PC-9 (cell line): Measurements from ENCODE around the gene LARGE1. TPM values are rescaled to one million over a fixed set of nuclear protein-coding genes. Genes with fewer than 3 reads are reported as not detected.

Source experiments
- BruUV-seq: library from RNA; stranded (reverse); fragments of 400-500 nt; replicated peaks from 2 replicates; lab custom pipeline; 2021; lab: Mats Ljungman, UMichigan
- CTCF ChIA-PET: fragments of 300-600 bp; sonication (Branson Sonifier 250); formaldehyde crosslinking; loops from one replicate; lab custom pipeline; 2022; ENCODE audit warnings: antibody characterized with exemption; lab: Charles Lee
- POLR2A ChIA-PET: fragments of 300-600 bp; sonication (Branson Sonifier 250); formaldehyde crosslinking; loops from one replicate; lab custom pipeline; 2022; ENCODE audit warnings: antibody characterized with exemption; ENCODE audit not compliant: unreplicated experiment; lab: Charles Lee
- DNase-seq, 2 experiments: peaks; one replicate each; pipeline versions ENCODE4 v3.0.0 to v3.0.0-alpha.2; 2015 to 2022; ENCODE audit warnings: mixed read lengths in 1 of 2
- H2AFZ ChIP-seq: fragments of 200-600 bp; sonication (generic); 2 replicates; pipeline ENCODE4 v1.8.1; 2017; ENCODE audit warnings: antibody characterized with exemption
- H3F3A ChIP-seq: fragments of 200-600 bp; sonication (generic); 2 replicates; pipeline ENCODE4 v1.8.1; 2017; ENCODE audit warnings: antibody characterized with exemption, mild to moderate bottlenecking, low read depth; ENCODE audit not compliant: insufficient read depth
- H3K27ac ChIP-seq: fragments of 200-600 bp; sonication (generic); 2 replicates; pipeline ENCODE4 v1.6.1; 2016; ENCODE audit warnings: mixed run types
- H3K27me3 ChIP-seq: fragments of 200-600 bp; sonication (generic); 2 replicates; pipeline ENCODE4 v1.6.1; 2016; ENCODE audit warnings: low read depth, mixed run types; ENCODE audit not compliant: insufficient read depth
- H3K36me3 ChIP-seq: fragments of 200-600 bp; sonication (generic); 2 replicates; pipeline ENCODE4 v1.6.1; 2016; ENCODE audit warnings: low read depth, mixed run types
- H3K4me1 ChIP-seq: fragments of 200-600 bp; sonication (generic); replicated peaks from 2 replicates; pipeline ENCODE4 v1.6.1; 2016; ENCODE audit warnings: mixed run types; ENCODE audit not compliant: insufficient read depth
- H3K4me2 ChIP-seq: fragments of 200-600 bp; sonication (generic); 2 replicates; pipeline ENCODE4 v1.6.1; 2017; ENCODE audit warnings: mixed run types
- H3K4me3 ChIP-seq: fragments of 200-600 bp; sonication (generic); 2 replicates; pipeline ENCODE4 v1.6.1; 2016; ENCODE audit warnings: mixed run types
- H3K79me2 ChIP-seq: fragments of 200-600 bp; sonication (generic); 2 replicates; pipeline ENCODE4 v1.6.1; 2017; ENCODE audit warnings: low read depth, mixed run types
- H3K9me2 ChIP-seq: fragments of 200-600 bp; sonication (generic); 2 replicates; pipeline ENCODE4 v1.8.1; 2017; ENCODE audit warnings: mild to moderate bottlenecking; ENCODE audit not compliant: insufficient read depth
- H3K9me3 ChIP-seq: fragments of 200-600 bp; sonication (generic); 2 replicates; pipeline ENCODE4 v1.8.1; 2016; ENCODE audit warnings: low read depth; ENCODE audit not compliant: insufficient read depth
- H4K20me1 ChIP-seq: fragments of 200-600 bp; sonication (generic); 2 replicates; pipeline ENCODE4 v1.8.1; 2017; ENCODE audit not compliant: insufficient read depth
- EZH2 ChIP-seq: fragments of 200-600 bp; sonication (generic); IDR thresholded peaks from 2 replicates; pipeline ENCODE4 v1.8.0; 2017; ENCODE audit warnings: antibody characterized with exemption, low read depth
- intact Hi-C: fragments of 100-400 bp; cut with micrococcal nuclease; formaldehyde crosslinking; loops from one replicate; pipeline ENCODE4 v1.10.0; 2022; ENCODE audit not compliant: unreplicated experiment
- total RNA-seq: library from RNA; stranded (reverse); gene quantifications from 2 replicates; pipeline ENCODE4 v1.2.3, GENCODE V29; 2021
- TF ChIP-seq, protein P1 (sequence below): fragments of 200-600 bp; sonication (generic); conservative IDR thresholded peaks from 2 replicates; pipeline ENCODE4 v1.6.1; 2017; ENCODE audit warnings: mixed run types, antibody characterized with exemption, mild to moderate bottlenecking, moderate library complexity

LARGE1 gene
- total RNA-seq, 1 experiment from 2014 or later = 12.5 TPM

DNA sequence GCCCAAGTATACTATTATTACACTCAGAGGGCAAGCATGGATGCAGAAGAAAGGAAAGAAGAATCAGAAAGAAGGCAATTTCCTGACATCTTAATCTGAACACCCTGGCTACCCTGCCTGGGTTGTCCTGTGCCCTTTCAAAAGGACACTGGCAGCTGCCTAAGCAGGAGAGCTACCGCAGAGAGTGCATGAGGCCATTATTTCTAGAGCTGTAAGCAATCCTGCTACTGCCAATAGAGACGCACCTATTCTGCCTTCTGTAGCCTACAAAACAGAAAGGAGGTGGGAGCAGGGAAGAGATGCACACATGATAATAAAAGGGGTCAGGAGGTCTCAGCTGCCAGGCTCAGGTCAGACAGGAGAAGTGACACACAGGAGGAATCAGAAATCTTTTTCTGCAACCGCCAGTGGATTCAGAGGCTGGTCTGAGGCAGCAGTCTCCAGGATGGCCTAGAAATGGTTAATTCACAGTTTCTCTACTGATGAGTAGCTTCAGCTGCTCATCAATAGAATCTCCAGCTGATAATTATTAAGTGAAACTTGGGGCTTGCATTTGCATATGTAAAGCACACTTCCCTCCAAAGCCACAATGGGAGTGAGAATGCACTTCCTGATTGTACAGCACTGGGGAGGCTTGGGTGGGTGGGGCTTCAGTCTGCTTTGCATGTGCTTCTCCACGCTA is 253.9 kb downstream of the LARGE1 start:
- intact Hi-C loops = no loop called here
- ChIA-PET POLR2A (no interaction called here), CTCF (interaction anchor here (0.7 kb wide), 1 partner anchor 219 kb away, joined by 3 read pairs; no protein-coding TSS in a partner anchor)
- H3K4me2 ChIP-seq = no peak overlapping the region
- no peaks in the 10 kb centered on the region for H3K9me3 ChIP-seq
- H3K36me3 ChIP-seq = no peaks in the 10 kb centered on the region
- H3K4me1 ChIP-seq = no peaks in the 10 kb centered on the region
- no peak overlapping the region for H3K4me3 ChIP-seq
- TF ChIP-seq EZH2 = no peak
- TF ChIP-seq, protein P1, sequence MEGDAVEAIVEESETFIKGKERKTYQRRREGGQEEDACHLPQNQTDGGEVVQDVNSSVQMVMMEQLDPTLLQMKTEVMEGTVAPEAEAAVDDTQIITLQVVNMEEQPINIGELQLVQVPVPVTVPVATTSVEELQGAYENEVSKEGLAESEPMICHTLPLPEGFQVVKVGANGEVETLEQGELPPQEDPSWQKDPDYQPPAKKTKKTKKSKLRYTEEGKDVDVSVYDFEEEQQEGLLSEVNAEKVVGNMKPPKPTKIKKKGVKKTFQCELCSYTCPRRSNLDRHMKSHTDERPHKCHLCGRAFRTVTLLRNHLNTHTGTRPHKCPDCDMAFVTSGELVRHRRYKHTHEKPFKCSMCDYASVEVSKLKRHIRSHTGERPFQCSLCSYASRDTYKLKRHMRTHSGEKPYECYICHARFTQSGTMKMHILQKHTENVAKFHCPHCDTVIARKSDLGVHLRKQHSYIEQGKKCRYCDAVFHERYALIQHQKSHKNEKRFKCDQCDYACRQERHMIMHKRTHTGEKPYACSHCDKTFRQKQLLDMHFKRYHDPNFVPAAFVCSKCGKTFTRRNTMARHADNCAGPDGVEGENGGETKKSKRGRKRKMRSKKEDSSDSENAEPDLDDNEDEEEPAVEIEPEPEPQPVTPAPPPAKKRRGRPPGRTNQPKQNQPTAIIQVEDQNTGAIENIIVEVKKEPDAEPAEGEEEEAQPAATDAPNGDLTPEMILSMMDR = no peak
- H3K79me2 ChIP-seq = no peaks in the 10 kb centered on the region
- H4K20me1 ChIP-seq = no peaks in the 10 kb centered on the region
- no peak for DNase-seq
- H2AFZ ChIP-seq = no peak overlapping the region
- no TSS peak for BruUV-seq
- H3K27ac ChIP-seq = no peak overlapping the region
- no peaks in the 10 kb centered on the region for H3F3A ChIP-seq
- no peaks in the 10 kb centered on the region for H3K9me2 ChIP-seq
- H3K27me3 ChIP-seq = no peaks in the 10 kb centered on the region

DNA sequence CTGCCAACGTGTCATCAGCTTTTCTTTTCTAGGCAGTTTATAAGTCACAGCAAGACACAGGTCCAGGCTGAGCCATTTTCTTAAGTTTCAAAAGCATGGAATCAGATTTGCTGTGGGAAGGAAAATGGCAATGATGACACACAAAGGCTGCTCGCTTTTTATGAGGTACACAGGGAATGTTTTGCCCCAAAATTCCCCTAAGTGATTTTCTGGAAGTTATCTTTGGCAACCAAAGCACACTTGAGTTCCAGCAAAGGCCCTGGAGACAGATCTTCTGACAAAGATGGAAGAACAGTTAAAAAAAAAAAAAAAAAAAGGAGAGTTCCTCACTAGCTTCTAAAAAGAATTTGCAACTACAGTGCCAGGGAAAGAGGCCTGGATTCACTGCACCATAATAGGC is 260.8 kb downstream of the LARGE1 start:
- POLR2A ChIA-PET = no interaction called here
- H3K79me2 ChIP-seq = no peaks in the 10 kb centered on the region
- BruUV-seq = no TSS peak
- CTCF ChIA-PET = no interaction called here
- H3K4me2 ChIP-seq = no peak overlapping the region
- no peaks in the 10 kb centered on the region; the same call in 1 of the 2 replicates for H3K9me2 ChIP-seq
- H3K27me3 ChIP-seq = no peaks in the 10 kb centered on the region
- no peaks in the 10 kb centered on the region for H3K4me1 ChIP-seq
- H3K27ac ChIP-seq = no peak overlapping the region
- intact Hi-C loops = no loop called here
- H4K20me1 ChIP-seq = no peaks in the 10 kb centered on the region
- no peak for DNase-seq
- no peaks in the 10 kb centered on the region for H3K36me3 ChIP-seq
- no peak overlapping the region for H2AFZ ChIP-seq
- no peak overlapping the region for H3K4me3 ChIP-seq
- H3F3A ChIP-seq = no peaks in the 10 kb centered on the region
- no peak for TF ChIP-seq EZH2
- TF ChIP-seq, protein P1 = no peak
- H3K9me3 ChIP-seq = no peaks in the 10 kb centered on the region

DNA sequence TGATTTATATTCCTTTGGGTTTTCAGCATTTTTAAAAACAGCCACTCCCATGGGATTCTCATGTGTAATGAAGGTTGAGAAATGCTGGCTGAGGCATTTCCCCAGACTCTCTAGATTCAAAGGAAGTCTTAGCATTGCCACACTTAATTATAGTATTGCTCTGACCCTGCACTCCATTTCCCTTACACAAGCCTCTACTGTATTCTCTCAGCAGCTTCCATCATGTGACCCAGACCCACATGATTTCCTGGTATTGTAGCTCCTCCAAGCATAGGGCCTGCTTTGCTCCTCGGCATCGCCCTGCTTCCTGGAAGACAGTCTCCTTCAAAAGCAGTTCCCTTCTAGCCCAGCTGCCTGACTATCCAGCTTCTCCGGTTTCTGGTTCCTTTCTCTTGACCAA is 261.5 kb downstream of the LARGE1 start:
- Histone ChIP-seq H3K27me3 (no peaks in the 10 kb centered on the region), H3K4me2 (no peak overlapping the region), H2AFZ (no peak overlapping the region), H3K36me3 (no peaks in the 10 kb centered on the region), H3K9me3 (no peaks in the 10 kb centered on the region), H3K79me2 (no peaks in the 10 kb centered on the region), H3F3A (no peaks in the 10 kb centered on the region), H4K20me1 (no peaks in the 10 kb centered on the region), H3K27ac (no peak overlapping the region), H3K9me2 (no peaks in the 10 kb centered on the region; the same call in 1 of the 2 replicates), H3K4me3 (no peak overlapping the region), H3K4me1 (no peaks in the 10 kb centered on the region)
- intact Hi-C loops = no loop called here
- TF ChIP-seq, protein P1 = no peak
- no peak for TF ChIP-seq EZH2
- DNase-seq = no peak
- ChIA-PET CTCF (no interaction called here), POLR2A (no interaction called here)
- no TSS peak for BruUV-seq
